DND-41 (cell line): ENCODE data around the gene CHSY1.

Experiments
- CTCF ChIP-seq: IDR thresholded peaks from 2 replicates; pipeline ENCODE4 v1.5.1; 2012; ENCODE audit warnings: borderline replicate concordance, low read length, moderate library complexity, mild to moderate bottlenecking; ENCODE audit not compliant: poor library complexity, severe bottlenecking; ENCODE audit errors: extremely low read depth
- EZH2 ChIP-seq: IDR thresholded peaks from 3 replicates; pipeline ENCODE4 v1.6.1; 2012; ENCODE audit warnings: borderline replicate concordance, low read depth, mild to moderate bottlenecking, moderate library complexity, low read length, inconsistent platforms; ENCODE audit not compliant: severe bottlenecking

GRCh38 chr15:101169495-101170071, 82.3 kb downstream of the CHSY1 start:
- TF ChIP-seq CTCF = no peak
- no peak for TF ChIP-seq EZH2
